ENCODE data around the gene MET. TPM values are rescaled to one million over a fixed set of nuclear protein-coding genes. Genes with fewer than 3 reads are reported as not detected.
A peak's percentile ranks its signal among the peaks of the same experiment; 100 is the strongest.

Gene MET
- total RNA-seq, 1 experiment from 2014 or later = 5.0 TPM

- Histone ChIP-seq H3K4ac (ENCODE audit: low read depth, low read length) (no peak overlapping the region), H4K8ac (replicated peaks; ENCODE audit: insufficient read length, low read depth, low read length) (no peak overlapping the region), H3K14ac (ENCODE audit: insufficient read depth, low read length) (no peak overlapping the region), H3K9me3 (ENCODE audit: control insufficient read depth, low read depth, low read length) (no peaks in the 10 kb centered on the region), H3K18ac (ENCODE audit: insufficient read length, low read depth, low read length) (no peak overlapping the region), H2BK5ac (ENCODE audit: insufficient read length, low read length) (no peak overlapping the region), H3K79me1 (ENCODE audit: insufficient read depth, low read depth, low read length, poor library complexity, severe bottlenecking) (no peaks in the 10 kb centered on the region), H3K79me2 (ENCODE audit: insufficient read depth, low read length) (no peaks in the 10 kb centered on the region), H2BK15ac (ENCODE audit: low read depth, low read length) (no peak overlapping the region), H3K27ac (ENCODE audit: insufficient read length, low read depth, low read length) (no peak overlapping the region), H3K4me1 (ENCODE audit: insufficient read depth, low read length) (peaks cover 3% of the 10 kb centered on the region; the same call in 1 of the 2 replicates), H2AFZ (ENCODE audit: low read length) (peak overlapping the region; percentile 82), H4K5ac (ENCODE audit: insufficient read length, low read depth, low read length) (no peak overlapping the region), H2AK5ac (ENCODE audit: insufficient read length, low read length) (no peak overlapping the region), H3K56ac (ENCODE audit: insufficient read length, low read depth, low read length) (no peak overlapping the region), H3K9ac (ENCODE audit: extremely low read depth, insufficient read length, low read length) (no peak overlapping the region), H4K91ac (ENCODE audit: insufficient read length, low read depth, low read length) (no peak overlapping the region), H3K23ac (ENCODE audit: insufficient read length, low read depth, low read length) (no peak overlapping the region), H3K27me3 (ENCODE audit: insufficient read depth, low read length) (no peaks in the 10 kb centered on the region), H2BK12ac (ENCODE audit: insufficient read length, low read depth, low read length) (no peak overlapping the region), H2BK20ac (ENCODE audit: low read depth, low read length, poor library complexity, severe bottlenecking) (no peak overlapping the region), H2BK120ac (ENCODE audit: low read depth, low read length, poor library complexity, severe bottlenecking) (no peak overlapping the region), H4K20me1 (ENCODE audit: control insufficient read depth, insufficient read depth, insufficient read length) (no peaks in the 10 kb centered on the region), H3T11ph (ENCODE audit: low read length) (no peak overlapping the region), H3K23me2 (ENCODE audit: insufficient read length, low read depth, low read length, poor library complexity, severe bottlenecking) (no peaks in the 10 kb centered on the region), H3K4me2 (ENCODE audit: insufficient read depth, insufficient read length, low read length) (no peak overlapping the region)
- no peaks in the 10 kb centered on the region for H3K9me3 Mint-ChIP-seq
- peak overlapping the region in 2 of 3 experiments; percentile 47 to 69; a peak in 4 of 7 replicates for H3K27ac Mint-ChIP-seq
- no CpG with 5 or more reads among the region's 5 CpGs for WGBS (ENCODE audit: extremely low coverage, insufficient read length, low lambda C conversion rate)
- TF ChIP-seq, protein P1, sequence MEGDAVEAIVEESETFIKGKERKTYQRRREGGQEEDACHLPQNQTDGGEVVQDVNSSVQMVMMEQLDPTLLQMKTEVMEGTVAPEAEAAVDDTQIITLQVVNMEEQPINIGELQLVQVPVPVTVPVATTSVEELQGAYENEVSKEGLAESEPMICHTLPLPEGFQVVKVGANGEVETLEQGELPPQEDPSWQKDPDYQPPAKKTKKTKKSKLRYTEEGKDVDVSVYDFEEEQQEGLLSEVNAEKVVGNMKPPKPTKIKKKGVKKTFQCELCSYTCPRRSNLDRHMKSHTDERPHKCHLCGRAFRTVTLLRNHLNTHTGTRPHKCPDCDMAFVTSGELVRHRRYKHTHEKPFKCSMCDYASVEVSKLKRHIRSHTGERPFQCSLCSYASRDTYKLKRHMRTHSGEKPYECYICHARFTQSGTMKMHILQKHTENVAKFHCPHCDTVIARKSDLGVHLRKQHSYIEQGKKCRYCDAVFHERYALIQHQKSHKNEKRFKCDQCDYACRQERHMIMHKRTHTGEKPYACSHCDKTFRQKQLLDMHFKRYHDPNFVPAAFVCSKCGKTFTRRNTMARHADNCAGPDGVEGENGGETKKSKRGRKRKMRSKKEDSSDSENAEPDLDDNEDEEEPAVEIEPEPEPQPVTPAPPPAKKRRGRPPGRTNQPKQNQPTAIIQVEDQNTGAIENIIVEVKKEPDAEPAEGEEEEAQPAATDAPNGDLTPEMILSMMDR (conservative IDR thresholded peaks at IDR 0.05) = peak; percentile 65
- no peaks in the 10 kb centered on the region for H3K36me3 Mint-ChIP-seq (ENCODE audit: insufficient read depth in 1 of 3, low read depth in 3 of 3)
- peaks cover 12 to 13% of the 10 kb centered on the region in 2 experiments for H3K4me1 Mint-ChIP-seq
- no peak overlapping the region for H3K4me3 Mint-ChIP-seq
- no peaks in the 10 kb centered on the region for H3K27me3 Mint-ChIP-seq (ENCODE audit: low read depth)
- no peak for DNase-seq
These were observed 130.8 kb downstream of the MET start for GRCh38 chr7:116802746-116803152.

Data from H9 (cell line).